ENCODE data around the gene RWDD4. TPM values are rescaled to one million over a fixed set of nuclear protein-coding genes. Genes with fewer than 3 reads are reported as not detected.

The RWDD4 gene
- polyA plus RNA-seq, 1 donor (not counting 4 experiments of a cell fraction or from before 2014, with no cell fraction given), result 25.5 TPM

DNA sequence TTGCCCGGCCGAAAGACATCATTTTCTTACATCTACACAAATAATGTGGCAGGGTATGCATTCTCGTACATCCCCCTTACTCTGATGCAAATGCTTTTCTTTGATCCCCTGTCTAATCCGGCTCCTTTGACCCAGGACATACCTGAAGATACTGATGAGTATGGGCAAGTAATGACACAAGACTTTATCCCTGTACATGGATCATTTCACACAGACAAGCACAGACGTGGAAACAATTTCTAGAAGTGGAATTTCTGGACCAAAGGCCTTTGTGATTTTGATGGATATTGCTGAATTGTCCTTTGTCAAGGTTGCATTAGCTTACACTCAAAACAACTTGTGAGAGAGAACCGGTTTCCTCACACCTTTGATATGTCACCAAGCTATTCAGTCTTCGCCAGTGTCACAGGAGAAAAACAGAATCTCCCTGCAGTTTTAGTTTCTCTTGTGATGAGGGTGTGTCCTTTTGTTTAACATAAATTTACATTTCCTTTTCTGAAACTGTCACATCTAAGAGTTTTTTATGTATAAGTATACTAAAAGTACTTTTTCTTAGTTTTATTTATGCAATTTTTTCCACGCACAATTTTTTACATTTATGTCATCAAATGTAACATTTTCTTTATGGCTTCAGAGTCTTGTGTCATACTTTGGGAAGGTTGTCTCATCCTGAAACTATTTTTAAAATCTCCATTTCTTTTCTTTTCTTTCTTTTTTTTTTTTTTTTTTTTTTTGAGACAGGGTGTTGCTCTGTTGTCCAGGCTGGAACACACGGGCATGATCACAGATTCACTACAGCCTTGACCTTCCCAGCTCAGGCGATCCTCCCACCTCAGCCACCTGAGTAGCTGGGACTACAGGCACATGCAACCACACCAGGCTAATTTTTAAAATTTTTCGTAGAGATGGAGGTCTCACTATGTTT is 25.2 kb downstream of the RWDD4 start:
- H3K36me3 ChIP-seq (ENCODE audit: control insufficient read depth in 2 of 2, extremely low read depth in 1 of 2, insufficient read depth in 2 of 2, low read length in 2 of 2), result no peaks in the 10 kb centered on the region
- H3K9me3 ChIP-seq (ENCODE audit: control insufficient read depth, low read depth, low read length), result no peaks in the 10 kb centered on the region
- dilution Hi-C loops (cut with MboI; ENCODE audit: extremely low pct_ligation_motif_present, low sequenced_read_pairs), result no loop called here
- no peak overlapping the region for H3K4me2 ChIP-seq (ENCODE audit: control insufficient read depth, extremely low read depth, insufficient read depth, low read depth, low read length)
- no peaks in the 10 kb centered on the region for H3K9me1 ChIP-seq (ENCODE audit: control insufficient read depth, extremely low read depth, insufficient read depth, low read length)
- H3K27ac ChIP-seq (ENCODE audit: control insufficient read depth, insufficient read depth, low read length), result no peak overlapping the region
- no peaks in the 10 kb centered on the region for H4K20me1 ChIP-seq (ENCODE audit: control insufficient read depth, extremely low read depth, insufficient read depth, low read length)
- TF ChIP-seq, protein P1, sequence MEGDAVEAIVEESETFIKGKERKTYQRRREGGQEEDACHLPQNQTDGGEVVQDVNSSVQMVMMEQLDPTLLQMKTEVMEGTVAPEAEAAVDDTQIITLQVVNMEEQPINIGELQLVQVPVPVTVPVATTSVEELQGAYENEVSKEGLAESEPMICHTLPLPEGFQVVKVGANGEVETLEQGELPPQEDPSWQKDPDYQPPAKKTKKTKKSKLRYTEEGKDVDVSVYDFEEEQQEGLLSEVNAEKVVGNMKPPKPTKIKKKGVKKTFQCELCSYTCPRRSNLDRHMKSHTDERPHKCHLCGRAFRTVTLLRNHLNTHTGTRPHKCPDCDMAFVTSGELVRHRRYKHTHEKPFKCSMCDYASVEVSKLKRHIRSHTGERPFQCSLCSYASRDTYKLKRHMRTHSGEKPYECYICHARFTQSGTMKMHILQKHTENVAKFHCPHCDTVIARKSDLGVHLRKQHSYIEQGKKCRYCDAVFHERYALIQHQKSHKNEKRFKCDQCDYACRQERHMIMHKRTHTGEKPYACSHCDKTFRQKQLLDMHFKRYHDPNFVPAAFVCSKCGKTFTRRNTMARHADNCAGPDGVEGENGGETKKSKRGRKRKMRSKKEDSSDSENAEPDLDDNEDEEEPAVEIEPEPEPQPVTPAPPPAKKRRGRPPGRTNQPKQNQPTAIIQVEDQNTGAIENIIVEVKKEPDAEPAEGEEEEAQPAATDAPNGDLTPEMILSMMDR (optimal IDR thresholded peaks at IDR 0.05 in 1 of 3, IDR thresholded peaks at IDR 0.05 in 1 of 3, conservative IDR thresholded peaks at IDR 0.05 in 1 of 3; ENCODE audit: extremely low read depth in 1 of 3, insufficient read depth in 2 of 3, low read length in 3 of 3), result no peak
- TF ChIP-seq EZH2 (IDR thresholded peaks at IDR 0.05; ENCODE audit: low read length), result no peak
- H3K27me3 ChIP-seq (ENCODE audit: control insufficient read depth, extremely low read depth, insufficient read depth, low read length), result no peaks in the 10 kb centered on the region
- H3K4me1 ChIP-seq (ENCODE audit: control insufficient read depth, extremely low read depth, insufficient read depth, low read length), result peaks cover 14% of the 10 kb centered on the region
- H3K9ac ChIP-seq (ENCODE audit: control insufficient read depth, extremely low read depth, insufficient read depth, low read length), result no peak overlapping the region
- DNase-seq (ENCODE audit: low read depth, low spot score) (no peak), FAIRE-seq (peak; percentile 13)
- H2AFZ ChIP-seq (ENCODE audit: control insufficient read depth, low read length), result no peak overlapping the region
- no peaks in the 10 kb centered on the region for H3K79me2 ChIP-seq (ENCODE audit: control insufficient read depth, insufficient read depth, low read length)
- no peak overlapping the region for H3K4me3 ChIP-seq (ENCODE audit: control insufficient read depth in 2 of 3, extremely low read depth in 1 of 3, insufficient read depth in 2 of 3, low read depth in 1 of 3, low read length in 3 of 3)

DNA sequence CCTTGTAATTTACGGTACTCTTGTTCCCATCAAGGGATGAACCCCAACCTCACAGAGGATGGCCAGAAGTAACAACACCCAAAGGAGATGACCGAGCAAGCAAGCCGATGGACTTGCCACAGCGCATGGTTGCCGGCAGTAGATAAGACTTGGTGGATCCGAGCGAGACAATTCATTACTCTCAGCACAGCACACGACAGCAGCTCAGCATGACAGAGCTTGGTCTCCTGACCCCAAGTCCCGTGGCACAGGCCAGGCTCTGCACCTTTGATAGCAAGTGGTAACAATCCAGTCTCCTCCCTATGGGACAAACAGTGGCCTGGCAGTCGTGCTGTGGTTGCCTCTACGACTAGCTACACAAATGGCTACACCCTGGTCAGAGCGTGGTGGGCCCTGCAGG is 26.3 kb downstream of the RWDD4 start:
- Histone ChIP-seq H3K9ac (ENCODE audit: control insufficient read depth, extremely low read depth, insufficient read depth, low read length) (no peak overlapping the region), H3K4me3 (ENCODE audit: control insufficient read depth in 2 of 3, extremely low read depth in 1 of 3, insufficient read depth in 2 of 3, low read depth in 1 of 3, low read length in 3 of 3) (no peak overlapping the region), H3K4me2 (ENCODE audit: control insufficient read depth, extremely low read depth, insufficient read depth, low read depth, low read length) (no peak overlapping the region), H3K27me3 (ENCODE audit: control insufficient read depth, extremely low read depth, insufficient read depth, low read length) (no peaks in the 10 kb centered on the region), H4K20me1 (ENCODE audit: control insufficient read depth, extremely low read depth, insufficient read depth, low read length) (no peaks in the 10 kb centered on the region), H2AFZ (ENCODE audit: control insufficient read depth, low read length) (no peak overlapping the region), H3K79me2 (ENCODE audit: control insufficient read depth, insufficient read depth, low read length) (no peaks in the 10 kb centered on the region), H3K9me1 (ENCODE audit: control insufficient read depth, extremely low read depth, insufficient read depth, low read length) (no peaks in the 10 kb centered on the region), H3K27ac (ENCODE audit: control insufficient read depth, insufficient read depth, low read length) (no peak overlapping the region), H3K9me3 (ENCODE audit: control insufficient read depth, low read depth, low read length) (no peaks in the 10 kb centered on the region), H3K36me3 (ENCODE audit: control insufficient read depth in 2 of 2, extremely low read depth in 1 of 2, insufficient read depth in 2 of 2, low read length in 2 of 2) (no peaks in the 10 kb centered on the region), H3K4me1 (ENCODE audit: control insufficient read depth, extremely low read depth, insufficient read depth, low read length) (peaks cover 13% of the 10 kb centered on the region)
- FAIRE-seq (no peak), DNase-seq (ENCODE audit: low read depth, low spot score) (no peak)
- TF ChIP-seq EZH2 (IDR thresholded peaks at IDR 0.05; ENCODE audit: low read length), result no peak
- TF ChIP-seq, protein P1 (optimal IDR thresholded peaks at IDR 0.05 in 1 of 3, IDR thresholded peaks at IDR 0.05 in 1 of 3, conservative IDR thresholded peaks at IDR 0.05 in 1 of 3; ENCODE audit: extremely low read depth in 1 of 3, insufficient read depth in 2 of 3, low read length in 3 of 3), result no peak
- dilution Hi-C loops (cut with MboI; ENCODE audit: extremely low pct_ligation_motif_present, low sequenced_read_pairs), result no loop called here

All from keratinocyte (primary cell).